Endothelial cell of umbilical vein (primary cell): Measurements from ENCODE around the gene UBE3B. TPM values are rescaled to one million over a fixed set of nuclear protein-coding genes. Genes with fewer than 3 reads are reported as not detected.
"Not testable (repeated sequence)": the region's sequence is repeated elsewhere in the genome, so short reads cannot be mapped to it uniquely, and the experiment has no call there.

Source experiments
- BruUV-seq: library from RNA; stranded (reverse); fragments of 400-500 nt; replicated peaks from 2 replicates; lab custom pipeline; 2021; lab: Mats Ljungman, UMichigan
- CTCF ChIA-PET: fragments of 300-600, 350-600 bp; sonication (Branson Sonifier 250); formaldehyde crosslinking; loops from one replicate; lab custom pipeline; 2021; ENCODE audit warnings: antibody characterized with exemption, inconsistent platforms; lab: Charles Lee
- POLR2A ChIA-PET: fragments of 300-600, 350-600 bp; sonication (Branson Sonifier 250); formaldehyde crosslinking; loops from one replicate; lab custom pipeline; 2021; ENCODE audit warnings: antibody characterized with exemption, inconsistent platforms; lab: Charles Lee
- DNase-seq: peaks from one replicate; pipeline ENCODE4 v3.0.0-alpha.2; 2011; ENCODE audit warnings: low read depth, low spot score
- FAIRE-seq: peaks from 2 replicates; lab custom pipeline; 2011; peaks lifted over from hg19 to GRCh38; lab: Jason Lieb, UNC
- H2AFZ ChIP-seq: 2 replicates; pipeline ENCODE4 v1.6.0; 2012; ENCODE audit warnings: low read depth, low read length, control low read depth, inconsistent platforms
- H3K27ac ChIP-seq: 2 replicates; pipeline ENCODE4 v1.5.1; 2011; ENCODE audit warnings: low read depth, mild to moderate bottlenecking, control low read depth, low read length, moderate library complexity; ENCODE audit not compliant: insufficient read depth
- H3K27me3 ChIP-seq, 2 experiments: 2 replicates each; pipeline versions ENCODE4 v1.6.0 to v1.6.1; 2011; ENCODE audit warnings: low read length in 2 of 2, mixed read lengths in 1 of 2; ENCODE audit not compliant: control insufficient read depth in 2 of 2, insufficient read depth in 2 of 2
- H3K36me3 ChIP-seq, 2 experiments: 2 replicates in 1 of 2; 3 replicates in 1 of 2; pipeline ENCODE4 v1.5.1; 2011; ENCODE audit warnings: low read length in 2 of 2, mild to moderate bottlenecking in 1 of 2, moderate library complexity in 1 of 2; ENCODE audit not compliant: control insufficient read depth in 2 of 2, insufficient read depth in 2 of 2; ENCODE audit errors: extremely low read depth in 1 of 2
- H3K4me1 ChIP-seq: 3 replicates; pipeline ENCODE4 v1.5.1; 2011; ENCODE audit warnings: mild to moderate bottlenecking, low read length; ENCODE audit not compliant: control insufficient read depth, insufficient read depth; ENCODE audit errors: extremely low read depth
- H3K4me2 ChIP-seq: 2 replicates; pipeline ENCODE4 v1.6.1; 2011; ENCODE audit warnings: low read length, control low read depth, mixed read lengths; ENCODE audit not compliant: insufficient read depth
- H3K4me3 ChIP-seq, 3 experiments: fragments of 200-600 bp in 1 of 3; sonication (generic), shearing (Covaris generic) in 1 of 3; replicated peaks in 1 of 3; 2 replicates each; pipeline ENCODE4 v1.5.1; 2011 to 2016; ENCODE audit warnings: control low read depth in 3 of 3, low read length in 3 of 3, mild to moderate bottlenecking in 2 of 3, inconsistent platforms in 1 of 3, low read depth in 1 of 3, moderate library complexity in 1 of 3; ENCODE audit not compliant: insufficient read depth in 1 of 3
- H3K79me2 ChIP-seq: 2 replicates; pipeline ENCODE4 v1.6.0; 2012; ENCODE audit warnings: low read length, inconsistent platforms; ENCODE audit not compliant: control insufficient read depth, insufficient read depth
- H3K9ac ChIP-seq: replicated peaks from 2 replicates; pipeline ENCODE3; 2011; ENCODE audit warnings: low read length, control low read depth; ENCODE audit not compliant: insufficient read depth; ENCODE audit errors: extremely low read depth
- H3K9me1 ChIP-seq: replicated peaks from 3 replicates; pipeline ENCODE4 v1.6.0; 2011; ENCODE audit warnings: mild to moderate bottlenecking, low read length; ENCODE audit not compliant: control insufficient read depth, insufficient read depth; ENCODE audit errors: extremely low read depth
- H3K9me3 ChIP-seq: replicated peaks from 2 replicates; pipeline ENCODE4 v1.5.1; 2012; ENCODE audit warnings: low read length, inconsistent platforms; ENCODE audit not compliant: control insufficient read depth, insufficient read depth
- H4K20me1 ChIP-seq: replicated peaks from 2 replicates; pipeline ENCODE3; 2011; ENCODE audit warnings: mild to moderate bottlenecking, low read length; ENCODE audit not compliant: control insufficient read depth, insufficient read depth; ENCODE audit errors: extremely low read depth
- EZH2 ChIP-seq: IDR thresholded peaks from 2 replicates; pipeline ENCODE4 v1.6.1; 2012; ENCODE audit warnings: borderline replicate concordance, low read depth, mild to moderate bottlenecking, moderate library complexity, low read length, inconsistent platforms; ENCODE audit not compliant: severe bottlenecking
- FOS ChIP-seq: IDR thresholded peaks from 2 replicates; pipeline ENCODE4 v1.6.1; 2011; ENCODE audit warnings: mild to moderate bottlenecking, low read length, moderate library complexity, borderline replicate concordance; ENCODE audit not compliant: insufficient read depth
- GATA2 ChIP-seq: IDR thresholded peaks from 2 replicates; pipeline ENCODE4 v1.7.0; 2011; ENCODE audit warnings: low read depth, mild to moderate bottlenecking, moderate library complexity, mixed read lengths, low read length; ENCODE audit not compliant: insufficient read length, insufficient read depth
- JUN ChIP-seq: IDR thresholded peaks from 2 replicates; pipeline ENCODE4 v1.6.1; 2011; ENCODE audit warnings: borderline replicate concordance, low read depth; ENCODE audit not compliant: insufficient read length, insufficient read depth
- MYC ChIP-seq: IDR thresholded peaks from one replicate; pipeline ENCODE4 v1.6.1; 2011; ENCODE audit warnings: mild to moderate bottlenecking, low read depth, low read length
- POLR2A ChIP-seq: IDR thresholded peaks from 2 replicates; pipeline ENCODE4 v1.6.1; 2012; ENCODE audit warnings: low read depth, mild to moderate bottlenecking, control low read depth, low read length
- POLR2AphosphoS5 ChIP-seq: IDR thresholded peaks from 2 replicates; pipeline ENCODE4 v1.6.1; 2012; ENCODE audit warnings: low read depth, mild to moderate bottlenecking, control low read depth, low read length, moderate library complexity; ENCODE audit not compliant: insufficient read depth
- dilution Hi-C: fragments of 300-500 bp; cut with MboI; formaldehyde crosslinking; loops from one replicate; pipeline ENCODE4 v1.15.0; 2019; ENCODE audit warnings: low sequenced_read_pairs; ENCODE audit not compliant: extremely low pct_ligation_motif_present
- intact Hi-C: fragments of 100-400 bp; cut with micrococcal nuclease; formaldehyde crosslinking; loops from one replicate; pipeline ENCODE4 v1.10.0; 2022
- polyA plus RNA-seq, 4 experiments: library from polyadenylated mRNA; depleted of rRNA in 3 of 4; stranded (reverse) in 3 of 4; unstranded in 1 of 4; fragments of >200 nt; gene quantifications; 2 replicates each; pipeline versions ENCODE4 v1.2.1 to v1.2.3, GENCODE V29; 2011 to 2012; ENCODE audit warnings: missing spikeins in 1 of 4
- total RNA-seq: library from RNA; stranded (reverse); gene quantifications from 2 replicates; pipeline ENCODE4 v1.2.3, GENCODE V29; 2021
- TF ChIP-seq, protein P1 (sequence below), 2 donors: IDR thresholded peaks; 1 replicate in 1 of 2; 2 replicates in 1 of 2; pipeline ENCODE4 v1.5.1; 2011; ENCODE audit warnings: low read length in 2 of 2, mild to moderate bottlenecking in 2 of 2, moderate library complexity in 2 of 2, control low read depth in 1 of 2, inconsistent platforms in 1 of 2, low read depth in 1 of 2; ENCODE audit not compliant: insufficient read depth in 1 of 2; ENCODE audit errors: extremely low read depth in 1 of 2
- TF ChIP-seq, protein P2 (sequence below): IDR thresholded peaks from 2 replicates; pipeline ENCODE4 v1.6.1; 2011; ENCODE audit not compliant: insufficient read depth, insufficient read length

Gene UBE3B
- total and polyA plus RNA-seq, 2 donors (not counting 3 experiments of a cell fraction or from before 2014, with no cell fraction given) = 24.9 to 40.8 TPM

DNA sequence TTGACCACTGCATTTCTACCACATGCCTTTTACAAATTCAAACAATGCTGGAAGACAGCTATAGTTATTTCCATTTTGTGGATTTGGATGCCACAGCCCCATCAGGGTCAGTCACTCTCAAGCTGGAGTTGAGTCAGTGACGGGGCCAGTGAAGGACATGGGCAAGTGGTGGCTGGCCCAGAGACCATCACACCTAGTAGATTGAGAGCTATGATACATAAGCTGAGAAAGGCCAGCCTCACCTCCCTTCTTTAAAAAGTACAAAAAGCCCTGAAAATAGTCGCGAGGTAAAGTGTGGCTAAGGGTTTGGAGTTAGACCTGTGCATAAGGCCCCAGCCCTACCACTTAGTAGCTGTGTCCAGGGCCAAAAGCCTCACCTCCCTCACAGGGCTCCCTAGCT, 4.4 kb upstream of the UBE3B start:
- CTCF ChIA-PET = interaction anchor here (0.7 to 10.1 kb wide), 5 partner anchors 8 to 45 kb away, joined by 3 to 91 read pairs (median 9); no protein-coding TSS in a partner anchor
- BruUV-seq = no TSS peak
- Histone ChIP-seq H3K79me2 (peaks cover 91% of the 10 kb centered on the region), H3K4me1 (peaks cover 20% of the 10 kb centered on the region), H3K9me3 (no peaks in the 10 kb centered on the region), H3K9me1 (no peaks in the 10 kb centered on the region), H3K27ac (no peak overlapping the region), H3K4me3 (no peak overlapping the region), H3K36me3 (peaks cover 3 to 11% of the 10 kb centered on the region in 2 experiments), H3K27me3 (no peaks in the 10 kb centered on the region), H2AFZ (no peak overlapping the region), H4K20me1 (peaks cover 3% of the 10 kb centered on the region), H3K4me2 (no peak overlapping the region), H3K9ac (no peak overlapping the region)
- intact Hi-C loops = no loop called here
- FAIRE-seq (no peak), DNase-seq (no peak)
- TF ChIP-seq GATA2 (no peak), FOS (no peak), EZH2 (no peak), POLR2A (no peak), MYC (no peak), JUN (no peak), POLR2AphosphoS5 (no peak)
- TF ChIP-seq, protein P1, sequence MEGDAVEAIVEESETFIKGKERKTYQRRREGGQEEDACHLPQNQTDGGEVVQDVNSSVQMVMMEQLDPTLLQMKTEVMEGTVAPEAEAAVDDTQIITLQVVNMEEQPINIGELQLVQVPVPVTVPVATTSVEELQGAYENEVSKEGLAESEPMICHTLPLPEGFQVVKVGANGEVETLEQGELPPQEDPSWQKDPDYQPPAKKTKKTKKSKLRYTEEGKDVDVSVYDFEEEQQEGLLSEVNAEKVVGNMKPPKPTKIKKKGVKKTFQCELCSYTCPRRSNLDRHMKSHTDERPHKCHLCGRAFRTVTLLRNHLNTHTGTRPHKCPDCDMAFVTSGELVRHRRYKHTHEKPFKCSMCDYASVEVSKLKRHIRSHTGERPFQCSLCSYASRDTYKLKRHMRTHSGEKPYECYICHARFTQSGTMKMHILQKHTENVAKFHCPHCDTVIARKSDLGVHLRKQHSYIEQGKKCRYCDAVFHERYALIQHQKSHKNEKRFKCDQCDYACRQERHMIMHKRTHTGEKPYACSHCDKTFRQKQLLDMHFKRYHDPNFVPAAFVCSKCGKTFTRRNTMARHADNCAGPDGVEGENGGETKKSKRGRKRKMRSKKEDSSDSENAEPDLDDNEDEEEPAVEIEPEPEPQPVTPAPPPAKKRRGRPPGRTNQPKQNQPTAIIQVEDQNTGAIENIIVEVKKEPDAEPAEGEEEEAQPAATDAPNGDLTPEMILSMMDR (IDR thresholded peaks at IDR 0.05; ENCODE audit: extremely low read depth in 1 of 2, insufficient read depth in 1 of 2, low read depth in 1 of 2, low read length in 2 of 2) = no peak
- TF ChIP-seq, protein P2, sequence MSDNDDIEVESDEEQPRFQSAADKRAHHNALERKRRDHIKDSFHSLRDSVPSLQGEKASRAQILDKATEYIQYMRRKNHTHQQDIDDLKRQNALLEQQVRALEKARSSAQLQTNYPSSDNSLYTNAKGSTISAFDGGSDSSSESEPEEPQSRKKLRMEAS = no peak
- POLR2A ChIA-PET = no interaction called here
- dilution Hi-C loops = no loop called here

DNA sequence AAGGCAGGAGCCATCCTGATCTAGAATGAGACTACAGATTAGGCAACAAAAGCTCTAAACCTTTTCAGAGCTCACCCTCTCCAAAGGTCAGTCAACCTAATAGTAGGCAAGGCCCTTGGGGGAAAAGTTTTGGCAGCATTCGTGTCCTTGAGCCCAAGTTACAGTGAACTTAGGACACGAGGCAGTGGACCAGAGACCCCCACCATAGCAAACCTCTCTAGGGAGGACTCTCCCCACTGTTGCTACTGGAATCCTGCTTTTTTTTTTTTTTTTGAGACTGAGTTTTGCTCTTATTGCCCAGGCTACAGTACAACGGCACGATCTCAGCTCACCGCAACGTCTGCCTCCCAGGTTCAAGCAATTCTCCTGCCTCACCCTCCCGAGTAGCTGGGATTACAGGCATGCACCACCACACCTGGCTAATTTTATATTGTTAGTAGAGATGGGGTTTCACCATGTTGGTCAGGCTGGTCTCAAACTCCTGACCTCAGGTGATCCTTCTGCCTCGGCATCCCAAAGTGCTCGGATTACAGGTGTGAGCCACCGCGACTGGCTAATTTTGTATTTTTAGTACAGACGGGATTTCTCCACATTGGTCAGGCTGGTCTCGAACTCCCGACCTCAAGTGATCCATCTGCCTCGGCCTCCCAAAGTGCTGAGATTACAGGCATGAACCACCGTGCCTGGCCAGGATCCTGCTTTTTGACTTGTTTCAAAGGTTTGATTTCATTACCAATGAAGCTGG, 3.7 kb upstream of the UBE3B start:
- H4K20me1 ChIP-seq, H3K4me2 ChIP-seq, DNase-seq, H3K4me3 ChIP-seq, intact Hi-C loops, H3K27ac ChIP-seq, H3K9ac ChIP-seq, dilution Hi-C loops, H3K9me1 ChIP-seq, BruUV-seq, FAIRE-seq, H3K9me3 ChIP-seq, H2AFZ ChIP-seq, H3K27me3 ChIP-seq, POLR2A ChIA-PET: not testable (repeated sequence)
- peaks cover 91% of the 10 kb centered on the region for H3K79me2 ChIP-seq
- peaks cover 21% of the 10 kb centered on the region for H3K4me1 ChIP-seq
- H3K36me3 ChIP-seq = peaks cover 2 to 11% of the 10 kb centered on the region in 2 experiments
- CTCF ChIA-PET = interaction anchor here (0.7 to 10.1 kb wide), 5 partner anchors 7 to 46 kb away, joined by 3 to 91 read pairs (median 9); no protein-coding TSS in a partner anchor
